GM06990 (cell line): ENCODE results near the gene P2RX2.

ENCODE experiments used
- DNase-seq: peaks from one replicate; pipeline ENCODE4 v3.0.0-alpha.2; 2011; ENCODE audit not compliant: insufficient read length; ENCODE audit errors: extremely low read depth
- H3K27me3 ChIP-seq: replicated peaks from 2 replicates; pipeline ENCODE4 v1.6.0; 2011; ENCODE audit warnings: low read length; ENCODE audit not compliant: control insufficient read depth, insufficient read depth
- H3K36me3 ChIP-seq: 2 replicates; pipeline ENCODE4 v1.5.1; 2011; ENCODE audit warnings: low read length; ENCODE audit not compliant: control insufficient read depth, insufficient read depth
- H3K4me3 ChIP-seq: replicated peaks from 2 replicates; pipeline ENCODE4 v1.5.1; 2011; ENCODE audit warnings: low read depth, mild to moderate bottlenecking, control low read depth, low read length
- TF ChIP-seq, protein P1 (sequence below): IDR thresholded peaks from 2 replicates; pipeline ENCODE4 v1.5.1; 2011; ENCODE audit warnings: low read length, control low read depth, mild to moderate bottlenecking, inconsistent platforms; ENCODE audit not compliant: insufficient read depth, poor library complexity, severe bottlenecking

Gene P2RX2

DNA sequence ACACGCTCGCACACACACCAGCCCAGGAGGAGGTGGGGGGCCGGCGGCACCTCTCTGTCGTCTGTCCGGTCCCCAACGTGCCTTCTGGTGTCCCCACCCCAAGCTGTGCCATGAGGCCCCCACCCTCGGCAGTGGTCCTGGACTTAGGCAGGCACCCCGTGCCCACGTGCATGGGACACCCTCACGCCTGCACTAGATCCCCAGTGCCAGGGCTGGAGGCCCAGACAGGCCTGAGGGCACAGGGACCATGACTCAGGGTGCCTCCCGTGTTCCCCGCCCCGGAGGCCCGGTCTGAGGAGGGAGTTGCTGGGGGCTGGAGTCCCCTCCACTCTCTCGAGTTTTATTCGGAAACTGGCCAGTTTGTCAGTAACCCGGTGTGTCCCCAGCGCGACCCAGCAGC lies 47.0 kb upstream of the P2RX2 start:
- DNase-seq: no peak
- H3K4me3 ChIP-seq: no peak overlapping the region

DNA sequence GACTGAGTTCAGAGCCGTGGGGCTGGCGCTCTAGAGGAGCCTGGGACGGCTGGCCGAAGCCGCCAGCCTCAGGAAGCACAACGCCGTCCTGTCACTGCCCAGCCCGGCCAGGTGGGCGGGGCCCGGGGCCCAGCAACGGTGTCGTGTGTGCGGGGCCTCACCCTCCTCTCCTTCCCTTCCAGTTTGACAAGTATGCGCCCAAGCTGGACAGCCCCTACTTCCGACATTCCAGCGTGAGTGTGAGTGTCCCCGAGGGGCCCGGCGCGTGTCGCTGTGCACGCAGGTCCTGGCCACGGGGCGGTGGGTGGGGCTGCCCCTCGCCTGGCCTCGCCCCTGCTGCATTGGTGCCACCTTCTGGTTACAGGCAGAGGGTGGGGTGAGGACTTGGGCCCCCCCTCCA lies 46.5 kb upstream of the P2RX2 start:
- Histone ChIP-seq H3K27me3 (no peaks in the 10 kb centered on the region), H3K36me3 (no peaks in the 10 kb centered on the region; the same call in 1 of the 2 replicates), H3K4me3 (no peak overlapping the region)
- no peak for DNase-seq
- TF ChIP-seq, protein P1, sequence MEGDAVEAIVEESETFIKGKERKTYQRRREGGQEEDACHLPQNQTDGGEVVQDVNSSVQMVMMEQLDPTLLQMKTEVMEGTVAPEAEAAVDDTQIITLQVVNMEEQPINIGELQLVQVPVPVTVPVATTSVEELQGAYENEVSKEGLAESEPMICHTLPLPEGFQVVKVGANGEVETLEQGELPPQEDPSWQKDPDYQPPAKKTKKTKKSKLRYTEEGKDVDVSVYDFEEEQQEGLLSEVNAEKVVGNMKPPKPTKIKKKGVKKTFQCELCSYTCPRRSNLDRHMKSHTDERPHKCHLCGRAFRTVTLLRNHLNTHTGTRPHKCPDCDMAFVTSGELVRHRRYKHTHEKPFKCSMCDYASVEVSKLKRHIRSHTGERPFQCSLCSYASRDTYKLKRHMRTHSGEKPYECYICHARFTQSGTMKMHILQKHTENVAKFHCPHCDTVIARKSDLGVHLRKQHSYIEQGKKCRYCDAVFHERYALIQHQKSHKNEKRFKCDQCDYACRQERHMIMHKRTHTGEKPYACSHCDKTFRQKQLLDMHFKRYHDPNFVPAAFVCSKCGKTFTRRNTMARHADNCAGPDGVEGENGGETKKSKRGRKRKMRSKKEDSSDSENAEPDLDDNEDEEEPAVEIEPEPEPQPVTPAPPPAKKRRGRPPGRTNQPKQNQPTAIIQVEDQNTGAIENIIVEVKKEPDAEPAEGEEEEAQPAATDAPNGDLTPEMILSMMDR: no peak

More for the DNA sequence above, 47.0 kb upstream of the P2RX2 start:
- Histone ChIP-seq H3K27me3 (no peaks in the 10 kb centered on the region), H3K36me3 (no peaks in the 10 kb centered on the region; the same call in 1 of the 2 replicates)
- TF ChIP-seq, protein P1: no peak

DNA sequence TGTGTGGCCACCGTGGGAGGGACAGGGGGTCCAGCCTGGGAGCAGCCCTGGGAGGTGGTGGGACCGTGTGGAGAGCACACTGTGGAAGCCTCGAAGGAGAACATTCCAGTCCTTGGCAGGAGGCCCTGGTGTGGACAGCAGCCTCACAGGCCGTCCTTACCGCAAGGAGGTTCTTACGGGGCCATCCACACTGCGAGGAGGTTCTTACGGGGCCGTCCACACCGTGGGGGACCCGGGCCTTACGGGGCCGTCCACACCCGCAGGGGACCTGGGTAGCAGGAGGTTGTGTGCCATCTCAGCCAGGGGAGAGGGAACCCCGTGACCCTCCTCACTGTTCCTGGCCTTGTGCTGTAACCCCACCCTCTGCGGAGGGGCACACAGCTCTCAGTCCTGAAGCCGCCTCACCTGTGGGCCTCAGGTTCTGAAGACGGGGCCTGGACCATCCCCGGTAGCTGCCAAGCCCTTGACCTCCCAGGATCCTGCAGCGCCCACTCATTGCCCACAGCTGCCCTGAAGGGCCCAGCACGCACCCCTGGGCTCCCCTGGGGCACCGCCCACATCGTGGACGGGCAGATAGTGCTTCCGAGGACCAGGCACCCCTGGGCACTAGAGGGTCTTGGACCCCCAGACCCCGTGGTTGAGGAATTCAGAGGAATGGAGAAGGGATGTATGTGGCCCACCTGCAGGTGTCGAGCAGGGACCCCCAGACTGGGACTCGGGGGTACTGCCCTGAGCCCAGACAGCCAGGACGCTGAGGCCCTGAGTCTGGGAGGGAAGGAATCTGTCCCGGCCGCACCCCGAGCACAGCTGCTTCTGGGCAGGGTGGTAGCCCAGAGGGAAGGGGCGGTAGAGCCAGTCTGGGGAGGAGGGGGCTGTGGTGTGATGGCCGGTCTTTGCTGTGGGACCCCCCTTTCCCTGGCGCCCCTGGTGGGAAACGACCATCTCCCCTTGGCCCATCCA lies 45.5 kb upstream of the P2RX2 start:
- no peak overlapping the region for H3K4me3 ChIP-seq
- DNase-seq: no peak
- TF ChIP-seq, protein P1: no peak
- no peaks in the 10 kb centered on the region; the same call in 1 of the 2 replicates for H3K36me3 ChIP-seq
- H3K27me3 ChIP-seq: no peaks in the 10 kb centered on the region

DNA sequence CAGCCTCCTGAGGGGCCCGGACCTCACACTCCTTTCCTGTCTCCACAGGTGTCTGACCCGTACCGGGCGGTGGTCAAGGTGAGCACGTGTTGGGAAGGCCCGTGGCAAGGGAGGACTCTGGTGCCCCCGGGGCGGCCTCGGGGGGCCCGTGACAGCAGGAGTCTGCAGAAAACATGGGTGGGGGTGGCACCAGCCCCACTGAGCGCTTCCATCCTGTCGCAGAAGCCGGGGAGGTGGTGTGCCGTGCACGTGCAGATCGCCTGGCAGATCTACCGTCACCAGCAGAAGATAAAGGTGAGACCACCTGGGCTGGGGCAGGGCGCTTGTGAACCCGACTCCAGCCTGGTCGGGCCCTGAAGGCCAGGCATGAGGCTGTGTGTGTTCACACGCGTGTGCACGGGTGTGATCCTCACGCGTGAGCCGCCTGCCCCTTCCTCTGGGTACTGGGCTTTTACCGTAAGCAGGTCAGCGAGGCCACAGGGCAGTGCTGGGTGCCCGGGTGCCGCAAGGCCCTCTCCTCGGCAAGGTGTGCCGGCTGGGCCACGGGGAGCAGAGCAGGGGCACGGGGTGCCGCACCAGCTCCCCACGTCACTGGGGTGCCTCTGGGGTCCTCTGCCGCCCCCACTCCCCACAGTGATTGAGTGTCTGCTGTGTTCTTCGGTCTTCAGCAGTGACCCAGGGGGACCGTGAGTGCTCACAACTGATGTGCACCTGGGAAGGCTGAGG lies 44.1 kb upstream of the P2RX2 start:
- DNase-seq: no peak
- Histone ChIP-seq H3K4me3 (no peak overlapping the region), H3K36me3 (peaks cover 2% of the 10 kb centered on the region), H3K27me3 (no peaks in the 10 kb centered on the region)
- TF ChIP-seq, protein P1: no peak

DNA sequence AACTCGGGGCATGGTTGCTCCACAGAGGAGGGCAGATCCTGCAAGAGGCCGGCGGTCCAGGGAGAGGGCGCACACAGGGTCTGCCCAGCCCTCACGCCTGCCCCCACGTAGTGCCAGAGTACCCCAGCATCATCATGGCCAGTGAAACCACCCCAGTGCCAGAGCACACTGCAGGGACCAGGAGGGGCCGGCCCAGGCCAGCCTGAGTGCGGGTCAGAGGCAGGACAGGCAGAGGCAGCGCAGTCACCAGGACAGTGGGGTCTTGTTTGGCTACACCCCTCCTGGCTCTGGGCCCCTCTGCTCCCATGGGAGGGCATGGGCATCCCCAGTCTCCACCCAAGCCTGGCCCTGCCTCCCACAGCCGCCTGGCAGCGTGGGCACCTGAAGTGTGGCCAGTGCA lies 42.9 kb upstream of the P2RX2 start:
- no peak for DNase-seq
- H3K36me3 ChIP-seq: peaks cover 2% of the 10 kb centered on the region

More for the DNA sequence above, 42.9 kb upstream of the P2RX2 start:
- TF ChIP-seq, protein P1: no peak
- Histone ChIP-seq H3K27me3 (no peaks in the 10 kb centered on the region), H3K4me3 (no peak overlapping the region)
